Upper lobe of left lung (tissue), 4 donors: Measurements from ENCODE around the gene ZNF709.

Source experiments
- CTCF ChIP-seq, 6 experiments: fragments of 450-650 bp in 4 of 6; fragments of 200-600 bp in 2 of 6; sonication (generic) in 2 of 6; IDR thresholded peaks; one replicate each; pipeline ENCODE4 v1.5.1; 2016 to 2019; ENCODE audit warnings: antibody characterized with exemption in 6 of 6
- EP300 ChIP-seq, 4 donors: sonication (generic); formaldehyde crosslinking; IDR thresholded peaks; one replicate each; pipeline ENCODE4 v1.5.1; 2017; ENCODE audit warnings: antibody characterized with exemption in 4 of 4, control low read depth in 2 of 4

GRCh38 chr19:12527034-12527836 is 42.6 kb upstream of the ZNF709 start:
- TF ChIP-seq CTCF (IDR thresholded peaks at IDR 0.05) (no peak), EP300 (IDR thresholded peaks at IDR 0.05) (no peak)
